Body of pancreas (tissue), 4 donors: ENCODE results near the gene HBB.

Source experiments
- POLR2A ChIP-seq, 3 donors: fragments of 450-650 bp; IDR thresholded peaks; one replicate each; pipeline ENCODE4 v1.6.1; 2016; ENCODE audit warnings: antibody characterized with exemption in 3 of 3, mild to moderate bottlenecking in 2 of 3
- TF ChIP-seq, protein P1 (sequence below), 7 experiments: fragments of 450-650 bp in 4 of 7; fragments of 200-600 bp in 3 of 7; sonication (generic) in 3 of 7; IDR thresholded peaks; one replicate each; pipeline ENCODE4 v1.5.1; 2016 to 2019; ENCODE audit warnings: antibody characterized with exemption in 7 of 7

GRCh38 chr11:5210376-5210885 lies 16.4 kb downstream of the HBB start:
- TF ChIP-seq POLR2A (IDR thresholded peaks at IDR 0.05): no peak
- TF ChIP-seq, protein P1, sequence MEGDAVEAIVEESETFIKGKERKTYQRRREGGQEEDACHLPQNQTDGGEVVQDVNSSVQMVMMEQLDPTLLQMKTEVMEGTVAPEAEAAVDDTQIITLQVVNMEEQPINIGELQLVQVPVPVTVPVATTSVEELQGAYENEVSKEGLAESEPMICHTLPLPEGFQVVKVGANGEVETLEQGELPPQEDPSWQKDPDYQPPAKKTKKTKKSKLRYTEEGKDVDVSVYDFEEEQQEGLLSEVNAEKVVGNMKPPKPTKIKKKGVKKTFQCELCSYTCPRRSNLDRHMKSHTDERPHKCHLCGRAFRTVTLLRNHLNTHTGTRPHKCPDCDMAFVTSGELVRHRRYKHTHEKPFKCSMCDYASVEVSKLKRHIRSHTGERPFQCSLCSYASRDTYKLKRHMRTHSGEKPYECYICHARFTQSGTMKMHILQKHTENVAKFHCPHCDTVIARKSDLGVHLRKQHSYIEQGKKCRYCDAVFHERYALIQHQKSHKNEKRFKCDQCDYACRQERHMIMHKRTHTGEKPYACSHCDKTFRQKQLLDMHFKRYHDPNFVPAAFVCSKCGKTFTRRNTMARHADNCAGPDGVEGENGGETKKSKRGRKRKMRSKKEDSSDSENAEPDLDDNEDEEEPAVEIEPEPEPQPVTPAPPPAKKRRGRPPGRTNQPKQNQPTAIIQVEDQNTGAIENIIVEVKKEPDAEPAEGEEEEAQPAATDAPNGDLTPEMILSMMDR (IDR thresholded peaks at IDR 0.05): no peak
